A549 (cell line): ENCODE measurements around the gene MAP4K4. TPM values are rescaled to one million over a fixed set of nuclear protein-coding genes. Genes with fewer than 3 reads are reported as not detected.

ENCODE experiments used
- ATAC-seq, 2 experiments: fragments of 200-7000 bp in 1 of 2; fragments of >200 bp in 1 of 2; cut with Nextera tagmentation in 1 of 2; cut with Tn5 transposase in 1 of 2; 3 replicates each; pipeline versions ENCODE4 v1.8.0 to v1.9.1; 2018 to 2020; ENCODE audit warnings: mild to moderate bottlenecking in 1 of 2, moderate library complexity in 1 of 2
- CTCF ChIA-PET: fragments of 300-600 bp; sonication (Branson Sonifier 250); formaldehyde crosslinking; extraction: SDS; loops from one replicate; lab custom pipeline; 2021; ENCODE audit warnings: antibody characterized with exemption, inconsistent platforms; lab: Yijun Ruan, JAX
- POLR2A ChIA-PET: fragments of 350-600 bp; formaldehyde crosslinking; extraction: SDS; loops from one replicate; lab custom pipeline; 2021; ENCODE audit warnings: antibody characterized with exemption, inconsistent platforms; lab: Yijun Ruan, JAX
- DNase-seq, 2 experiments: peaks; one replicate each; pipeline versions ENCODE4 v3.0.0 to v3.0.0-alpha.2; 2011 to 2016; ENCODE audit warnings: low read depth in 1 of 2, low spot score in 1 of 2
- FAIRE-seq: peaks from 2 replicates; lab custom pipeline; 2011; peaks lifted over from hg19 to GRCh38; lab: Jason Lieb, UNC
- H3K27ac ChIP-seq, 2 experiments: fragments of >200 bp; sonication (Bioruptor Twin); formaldehyde crosslinking; 3 replicates each; pipeline ENCODE4 v1.5.1; 2016 to 2017
- H3K4me1 ChIP-seq: fragments of >200 bp; sonication (Bioruptor Twin); formaldehyde crosslinking; 3 replicates; pipeline ENCODE4 v1.6.1; 2016
- H3K4me2 ChIP-seq: fragments of >200 bp; sonication (Bioruptor Twin); formaldehyde crosslinking; 3 replicates; pipeline ENCODE4 v1.6.1; 2016
- H3K4me3 ChIP-seq: fragments of >200 bp; sonication (Bioruptor Twin); formaldehyde crosslinking; 3 replicates; pipeline ENCODE4 v1.5.1; 2016
- H3K9me3 ChIP-seq: fragments of >200 bp; sonication (Bioruptor Twin); formaldehyde crosslinking; 3 replicates; pipeline ENCODE4 v1.6.1; 2016
- CEBPB ChIP-seq, 2 experiments: fragments of >200 bp in 1 of 2; sonication (Bioruptor Twin) in 1 of 2; formaldehyde crosslinking in 1 of 2; IDR thresholded peaks; 2 replicates each; pipeline ENCODE4 v1.6.1; 2012 to 2016
- EHMT2 ChIP-seq: fragments of 200-600 bp; sonication (generic); IDR thresholded peaks from 2 replicates; pipeline ENCODE4 v1.6.1; 2016; ENCODE audit warnings: antibody characterized with exemption, low read depth, mild to moderate bottlenecking, moderate library complexity
- EP300 ChIP-seq, 2 experiments: fragments of >200 bp; sonication (Bioruptor Twin); formaldehyde crosslinking; IDR thresholded peaks; 2 replicates in 1 of 2; 3 replicates in 1 of 2; pipeline ENCODE4 v1.6.1; 2016 to 2017
- ESRRA ChIP-seq: fragments of 150-350 bp; IDR thresholded peaks from 2 replicates; pipeline ENCODE4 v1.6.1; 2014; ENCODE audit warnings: mild to moderate bottlenecking, low read length, borderline replicate concordance
- HEYL ChIP-seq: fragments of 250-450 bp; sonication (Bioruptor Pico); IDR thresholded peaks from 2 replicates; pipeline ENCODE4 v1.8.0; 2021; ENCODE audit warnings: mild to moderate bottlenecking, moderate library complexity
- HOXB13 ChIP-seq: fragments of 250-450 bp; sonication (Bioruptor Pico); IDR thresholded peaks from 2 replicates; pipeline ENCODE4 v1.5.0; 2020; ENCODE audit warnings: low read depth, mild to moderate bottlenecking, moderate library complexity
- JUN ChIP-seq, 2 experiments: fragments of >200 bp; sonication (Bioruptor Twin); formaldehyde crosslinking; IDR thresholded peaks; 2 replicates in 1 of 2; 3 replicates in 1 of 2; pipeline ENCODE4 v1.6.1; 2016 to 2017
- MAFK ChIP-seq: fragments of 450-650 bp; IDR thresholded peaks from 2 replicates; pipeline ENCODE4 v1.6.1; 2014; ENCODE audit not compliant: partially characterized antibody
- MAZ ChIP-seq: fragments of 150-350 bp; IDR thresholded peaks from 2 replicates; pipeline ENCODE4 v1.6.1; 2014; ENCODE audit warnings: antibody characterized with exemption, low read depth, low read length, borderline replicate concordance
- MYC ChIP-seq: IDR thresholded peaks from 2 replicates; pipeline ENCODE4 v1.6.1; 2012; ENCODE audit warnings: mild to moderate bottlenecking, inconsistent platforms, low read length, improper control_type of control experiment, borderline replicate concordance
- TFCP2L1 ChIP-seq: fragments of 250-450 bp; sonication (Bioruptor Pico); IDR thresholded peaks from 2 replicates; pipeline ENCODE4 v1.5.0; 2021; ENCODE audit warnings: mild to moderate bottlenecking
- WGBS: methylation state at CpG from one replicate; pipeline ENCODE4 v1.1.6; 2017; ENCODE audit errors: missing lambda C conversion rate; 5-methylcytosine and 5-hydroxymethylcytosine counted together
- polyA plus RNA-seq, 4 experiments: library from polyadenylated mRNA; depleted of rRNA in 3 of 4; stranded (reverse); fragments of >200 nt; fragmentation: RNase III in 1 of 4; extraction: RNeasy Plus Mini Kit Qiagen cat#74134 plus additional on column Dnase treatment in 1 of 4; gene quantifications; 2 replicates in 3 of 4; 3 replicates in 1 of 4; pipeline ENCODE4 v1.2.3, GENCODE V29; 2011 to 2017
- TF ChIP-seq, protein P1 (sequence below): fragments of 250-450 bp; sonication (Bioruptor Pico); IDR thresholded peaks from 2 replicates; pipeline ENCODE4 v1.5.0; 2020; ENCODE audit warnings: low read depth, mild to moderate bottlenecking, moderate library complexity
- TF ChIP-seq, protein P2 (sequence below): IDR thresholded peaks from 2 replicates; pipeline ENCODE4 v1.6.1; 2012
- TF ChIP-seq, protein P3 (sequence below): fragments of >200 bp; sonication (Bioruptor Twin); formaldehyde crosslinking; IDR thresholded peaks from 2 replicates; pipeline ENCODE4 v1.6.1; 2016
- TF ChIP-seq, protein P4 (sequence below): fragments of 200-600 bp; sonication (generic); IDR thresholded peaks from 2 replicates; pipeline ENCODE4 v1.6.1; 2016; ENCODE audit warnings: antibody characterized with exemption, mild to moderate bottlenecking, moderate library complexity
- TF ChIP-seq, protein P5 (sequence below): fragments of >200 bp; sonication (Bioruptor Twin); formaldehyde crosslinking; IDR thresholded peaks from 3 replicates; pipeline ENCODE4 v1.5.1; 2016

The MAP4K4 gene
- polyA plus RNA-seq, 2 of the 4 experiments (the other 2 are of a cell fraction): 61.9 to 82.2 TPM

- no peak for DNase-seq
- Histone ChIP-seq H3K9me3 (no peaks in the 10 kb centered on the region), H3K4me3 (no peak overlapping the region), H3K4me1 (peaks cover 23% of the 10 kb centered on the region), H3K4me2 (no peak overlapping the region), H3K27ac (no peak overlapping the region)
- 0 out of 4 replicates have a peak, but pooled peaks of 1 of the 2 experiments have one; percentile 6 for TF ChIP-seq CEBPB (IDR thresholded peaks at IDR 0.05)
- TF ChIP-seq EP300 (IDR thresholded peaks at IDR 0.05): no peak
- TF ChIP-seq MYC: no peak
- no peak for ATAC-seq
- ChIA-PET CTCF (no interaction called here), POLR2A (no interaction called here)
- 90% methylated on average over 5 of the region's 5 CpGs for WGBS
- FAIRE-seq: no peak
These were observed 92.9 kb downstream of the MAP4K4 start for GRCh38 chr2:101790416-101790815.

DNA sequence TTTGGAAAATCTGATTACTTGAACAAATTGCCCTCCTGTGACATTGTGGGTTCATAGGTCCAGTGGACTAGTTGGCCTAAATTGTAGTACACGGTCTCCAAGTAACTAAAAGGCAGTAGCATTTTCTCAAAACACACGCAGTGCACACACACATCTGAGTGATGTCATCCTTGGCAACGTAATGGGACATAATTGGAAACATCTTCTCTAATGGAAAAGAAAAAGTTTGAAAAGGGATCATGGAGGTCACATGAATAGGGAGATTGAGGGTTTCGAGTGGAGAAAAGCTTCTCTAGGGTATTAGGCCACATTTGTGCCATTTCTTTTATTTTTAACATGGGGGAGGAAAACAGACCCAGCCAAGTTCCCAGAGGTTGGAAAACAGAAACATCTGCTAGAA is 93.3 kb downstream of the MAP4K4 start:
- DNase-seq (no peak), FAIRE-seq (no peak)
- no peak overlapping the region for H3K27ac ChIP-seq
- WGBS: 90% methylated on average over 4 of the region's 4 CpGs
- H3K9me3 ChIP-seq: no peaks in the 10 kb centered on the region
- POLR2A ChIA-PET: no interaction called here
- H3K4me3 ChIP-seq: no peak overlapping the region
- H3K4me2 ChIP-seq: no peak overlapping the region
- TF ChIP-seq HOXB13 (CRISPR knock-in tag) (no peak), EHMT2 (no peak), ESRRA (no peak), MAFK (no peak), JUN (IDR thresholded peaks at IDR 0.05) (no peak), MAZ (no peak)
- TF ChIP-seq, protein P1, sequence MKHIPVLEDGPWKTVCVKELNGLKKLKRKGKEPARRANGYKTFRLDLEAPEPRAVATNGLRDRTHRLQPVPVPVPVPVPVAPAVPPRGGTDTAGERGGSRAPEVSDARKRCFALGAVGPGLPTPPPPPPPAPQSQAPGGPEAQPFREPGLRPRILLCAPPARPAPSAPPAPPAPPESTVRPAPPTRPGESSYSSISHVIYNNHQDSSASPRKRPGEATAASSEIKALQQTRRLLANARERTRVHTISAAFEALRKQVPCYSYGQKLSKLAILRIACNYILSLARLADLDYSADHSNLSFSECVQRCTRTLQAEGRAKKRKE (CRISPR knock-in tag): no peak
- TF ChIP-seq, protein P2, sequence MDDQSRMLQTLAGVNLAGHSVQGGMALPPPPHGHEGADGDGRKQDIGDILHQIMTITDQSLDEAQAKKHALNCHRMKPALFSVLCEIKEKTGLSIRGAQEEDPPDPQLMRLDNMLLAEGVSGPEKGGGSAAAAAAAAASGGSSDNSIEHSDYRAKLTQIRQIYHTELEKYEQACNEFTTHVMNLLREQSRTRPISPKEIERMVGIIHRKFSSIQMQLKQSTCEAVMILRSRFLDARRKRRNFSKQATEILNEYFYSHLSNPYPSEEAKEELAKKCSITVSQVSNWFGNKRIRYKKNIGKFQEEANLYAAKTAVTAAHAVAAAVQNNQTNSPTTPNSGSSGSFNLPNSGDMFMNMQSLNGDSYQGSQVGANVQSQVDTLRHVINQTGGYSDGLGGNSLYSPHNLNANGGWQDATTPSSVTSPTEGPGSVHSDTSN: no peak
- TF ChIP-seq, protein P3, sequence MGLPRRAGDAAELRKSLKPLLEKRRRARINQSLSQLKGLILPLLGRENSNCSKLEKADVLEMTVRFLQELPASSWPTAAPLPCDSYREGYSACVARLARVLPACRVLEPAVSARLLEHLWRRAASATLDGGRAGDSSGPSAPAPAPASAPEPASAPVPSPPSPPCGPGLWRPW: no peak
- TF ChIP-seq, all 56 proteins: peak for 0
- no peak for ATAC-seq
- peaks cover 23% of the 10 kb centered on the region for H3K4me1 ChIP-seq
- CTCF ChIA-PET: no interaction called here

DNA sequence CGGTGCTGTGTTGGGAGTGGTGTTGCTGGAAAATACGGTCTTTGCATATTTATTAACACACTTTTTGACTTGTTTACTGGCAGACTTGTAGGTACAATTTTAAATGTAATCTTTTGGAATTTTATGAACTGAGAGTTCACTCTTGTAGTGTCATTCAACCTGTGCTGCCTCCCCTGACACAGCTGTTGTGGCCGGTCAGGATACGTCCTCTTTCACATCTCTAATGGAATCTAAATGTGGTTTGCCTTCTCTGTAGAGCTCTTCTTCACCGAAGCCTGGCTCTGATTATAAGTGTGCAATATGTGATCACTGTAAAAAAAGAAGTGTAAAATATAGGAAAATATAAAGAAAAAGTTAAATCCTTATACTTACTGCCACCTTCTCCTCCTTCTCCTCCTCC is 94.7 kb downstream of the MAP4K4 start:
- POLR2A ChIA-PET: no interaction called here
- DNase-seq: no peak

DNA sequence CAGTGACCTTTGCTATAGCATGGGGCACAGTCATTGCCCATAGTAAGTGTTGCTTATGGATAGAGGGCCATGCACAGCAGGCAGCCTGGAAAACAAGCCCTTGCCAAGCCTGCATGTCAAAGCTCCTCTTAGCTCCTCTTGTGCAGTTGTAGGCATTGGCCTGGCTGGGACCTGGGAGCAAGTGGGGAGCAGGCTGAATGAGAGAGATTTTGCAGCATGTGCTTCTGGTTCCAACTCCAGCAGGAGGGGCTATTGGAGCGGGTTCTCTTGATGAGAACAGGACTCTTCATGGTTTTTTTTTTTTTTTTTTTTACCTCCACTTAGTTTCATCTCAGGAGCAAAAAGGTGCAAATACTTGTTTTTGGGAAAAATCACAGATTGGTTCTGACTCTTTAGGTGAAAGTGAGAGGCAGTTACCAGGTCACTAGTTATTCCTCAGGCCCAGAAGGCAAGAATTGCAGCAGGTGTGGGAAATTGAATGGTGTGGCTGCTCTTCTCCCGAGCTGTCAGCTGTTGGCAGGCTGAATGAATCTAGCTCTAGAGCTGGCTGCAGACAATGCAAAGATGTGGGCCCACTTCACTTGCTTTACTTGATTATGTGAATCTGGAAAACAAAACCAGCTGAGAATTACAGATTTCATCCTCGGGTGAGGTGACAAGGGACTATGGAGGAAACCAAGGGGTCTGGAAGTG is 95.9 kb downstream of the MAP4K4 start:
- ChIA-PET POLR2A (no interaction called here), CTCF (interaction anchor here (0.6 to 3.7 kb wide), 7 partner anchors 8 to 451 kb away, joined by 3 to 13 read pairs (median 3); no protein-coding TSS in a partner anchor)
- FAIRE-seq (no peak), DNase-seq (peak in 1 of 2 experiments; percentile 30), ATAC-seq (peak; percentile 50 to 75; a peak in 4 of 6 replicates)
- TF ChIP-seq HEYL (CRISPR knock-in tag): no peak
- TF ChIP-seq, protein P4, sequence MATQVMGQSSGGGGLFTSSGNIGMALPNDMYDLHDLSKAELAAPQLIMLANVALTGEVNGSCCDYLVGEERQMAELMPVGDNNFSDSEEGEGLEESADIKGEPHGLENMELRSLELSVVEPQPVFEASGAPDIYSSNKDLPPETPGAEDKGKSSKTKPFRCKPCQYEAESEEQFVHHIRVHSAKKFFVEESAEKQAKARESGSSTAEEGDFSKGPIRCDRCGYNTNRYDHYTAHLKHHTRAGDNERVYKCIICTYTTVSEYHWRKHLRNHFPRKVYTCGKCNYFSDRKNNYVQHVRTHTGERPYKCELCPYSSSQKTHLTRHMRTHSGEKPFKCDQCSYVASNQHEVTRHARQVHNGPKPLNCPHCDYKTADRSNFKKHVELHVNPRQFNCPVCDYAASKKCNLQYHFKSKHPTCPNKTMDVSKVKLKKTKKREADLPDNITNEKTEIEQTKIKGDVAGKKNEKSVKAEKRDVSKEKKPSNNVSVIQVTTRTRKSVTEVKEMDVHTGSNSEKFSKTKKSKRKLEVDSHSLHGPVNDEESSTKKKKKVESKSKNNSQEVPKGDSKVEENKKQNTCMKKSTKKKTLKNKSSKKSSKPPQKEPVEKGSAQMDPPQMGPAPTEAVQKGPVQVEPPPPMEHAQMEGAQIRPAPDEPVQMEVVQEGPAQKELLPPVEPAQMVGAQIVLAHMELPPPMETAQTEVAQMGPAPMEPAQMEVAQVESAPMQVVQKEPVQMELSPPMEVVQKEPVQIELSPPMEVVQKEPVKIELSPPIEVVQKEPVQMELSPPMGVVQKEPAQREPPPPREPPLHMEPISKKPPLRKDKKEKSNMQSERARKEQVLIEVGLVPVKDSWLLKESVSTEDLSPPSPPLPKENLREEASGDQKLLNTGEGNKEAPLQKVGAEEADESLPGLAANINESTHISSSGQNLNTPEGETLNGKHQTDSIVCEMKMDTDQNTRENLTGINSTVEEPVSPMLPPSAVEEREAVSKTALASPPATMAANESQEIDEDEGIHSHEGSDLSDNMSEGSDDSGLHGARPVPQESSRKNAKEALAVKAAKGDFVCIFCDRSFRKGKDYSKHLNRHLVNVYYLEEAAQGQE: no peak
- TF ChIP-seq, protein P5, sequence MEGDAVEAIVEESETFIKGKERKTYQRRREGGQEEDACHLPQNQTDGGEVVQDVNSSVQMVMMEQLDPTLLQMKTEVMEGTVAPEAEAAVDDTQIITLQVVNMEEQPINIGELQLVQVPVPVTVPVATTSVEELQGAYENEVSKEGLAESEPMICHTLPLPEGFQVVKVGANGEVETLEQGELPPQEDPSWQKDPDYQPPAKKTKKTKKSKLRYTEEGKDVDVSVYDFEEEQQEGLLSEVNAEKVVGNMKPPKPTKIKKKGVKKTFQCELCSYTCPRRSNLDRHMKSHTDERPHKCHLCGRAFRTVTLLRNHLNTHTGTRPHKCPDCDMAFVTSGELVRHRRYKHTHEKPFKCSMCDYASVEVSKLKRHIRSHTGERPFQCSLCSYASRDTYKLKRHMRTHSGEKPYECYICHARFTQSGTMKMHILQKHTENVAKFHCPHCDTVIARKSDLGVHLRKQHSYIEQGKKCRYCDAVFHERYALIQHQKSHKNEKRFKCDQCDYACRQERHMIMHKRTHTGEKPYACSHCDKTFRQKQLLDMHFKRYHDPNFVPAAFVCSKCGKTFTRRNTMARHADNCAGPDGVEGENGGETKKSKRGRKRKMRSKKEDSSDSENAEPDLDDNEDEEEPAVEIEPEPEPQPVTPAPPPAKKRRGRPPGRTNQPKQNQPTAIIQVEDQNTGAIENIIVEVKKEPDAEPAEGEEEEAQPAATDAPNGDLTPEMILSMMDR: 0 out of 3 replicates have a peak, but pooled peaks have one; percentile 8
- Histone ChIP-seq H3K27ac (no peak overlapping the region), H3K4me1 (peaks cover 13% of the 10 kb centered on the region), H3K9me3 (no peaks in the 10 kb centered on the region), H3K4me3 (no peak overlapping the region), H3K4me2 (no peak overlapping the region)
- 84% methylated on average over 3 of the region's 3 CpGs for WGBS

More for the DNA sequence above, 94.7 kb downstream of the MAP4K4 start:
- WGBS: 95% methylated on average over 5 of the region's 5 CpGs
- H3K9me3 ChIP-seq: no peaks in the 10 kb centered on the region
- ATAC-seq (no peak), FAIRE-seq (no peak)
- no peak overlapping the region for H3K4me2 ChIP-seq
- H3K4me3 ChIP-seq: no peak overlapping the region
- CTCF ChIA-PET: interaction anchor here (0.7 to 1.4 kb wide), 4 partner anchors 12 to 450 kb away, joined by 3 read pairs; no protein-coding TSS in a partner anchor
- TF ChIP-seq TFCP2L1: no peak
- peaks cover 16% of the 10 kb centered on the region for H3K4me1 ChIP-seq
- H3K27ac ChIP-seq: no peak overlapping the region
